KG1 (cell line): ENCODE results near the gene DZIP1.

Experiments used
- DNase-seq: peaks from one replicate; lab custom pipeline; 2025; lab: John Stamatoyannopoulos, UW

The DZIP1 gene

GRCh38 chr13:95643936-95644598, 439 bp downstream of the DZIP1 start:
- DNase-seq: no peak

GRCh38 chr13:95643571-95643935, 953 bp downstream of the DZIP1 start:
- DNase-seq: no peak

DNA sequence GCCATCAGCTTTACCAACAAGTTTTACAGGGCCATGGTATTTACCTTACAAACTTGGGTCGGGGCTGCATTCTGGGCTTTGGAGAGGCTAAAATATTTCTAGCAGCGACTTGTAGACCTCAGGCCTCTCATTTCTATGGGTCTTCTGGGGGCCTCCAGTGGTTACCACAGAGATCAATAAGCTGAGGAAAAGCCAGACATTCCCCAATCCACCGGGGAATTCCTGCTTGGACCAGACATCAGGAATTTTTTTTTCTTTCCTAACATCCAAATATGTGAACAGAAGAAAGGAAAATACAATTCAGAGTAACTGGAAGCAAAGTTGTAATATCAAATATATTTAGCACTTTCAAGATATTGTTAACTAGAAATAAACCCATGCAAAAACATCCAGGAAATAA, 1.5 kb downstream of the DZIP1 start:
- no peak for DNase-seq

- DNase-seq: no peak
These were observed 2.4 kb downstream of the DZIP1 start for GRCh38 chr13:95642028-95642621.

DNA sequence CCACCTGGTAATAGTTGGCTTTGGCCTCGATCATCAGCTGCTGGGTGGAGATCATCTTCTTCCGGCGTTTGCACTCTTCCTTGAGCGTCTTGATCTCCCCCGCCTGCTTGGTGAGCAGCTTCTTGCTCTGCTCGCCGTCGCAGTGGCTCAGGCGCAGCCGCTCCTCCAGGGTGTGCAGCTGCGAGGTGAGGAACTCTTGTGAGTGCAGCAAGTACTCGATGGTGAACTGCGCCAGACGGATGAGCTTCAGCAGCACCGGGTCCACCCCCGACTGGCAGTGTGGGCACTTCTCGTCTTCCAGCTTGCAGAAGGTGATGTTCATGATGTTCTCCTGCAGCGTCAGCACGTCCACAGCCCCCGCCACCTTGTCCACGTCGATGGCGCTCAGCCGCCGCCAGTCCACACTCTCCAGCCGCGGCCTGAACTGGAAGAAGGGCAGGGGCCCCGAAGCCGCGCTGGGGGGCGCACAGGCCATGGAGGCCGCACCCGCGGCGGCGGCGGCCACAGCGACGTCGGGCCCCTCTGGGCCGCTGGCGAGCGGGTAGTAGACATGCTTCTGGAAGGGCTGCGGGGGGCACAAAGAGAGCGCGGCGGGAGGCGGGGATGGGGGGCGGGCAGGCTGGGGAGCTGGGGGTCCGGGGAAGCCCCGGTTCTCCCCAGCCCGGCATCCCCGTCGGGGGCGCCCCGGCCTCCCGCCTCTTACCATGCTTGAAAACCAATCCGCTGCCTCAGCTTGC, 3.0 kb downstream of the DZIP1 start:
- no peak for DNase-seq

DNA sequence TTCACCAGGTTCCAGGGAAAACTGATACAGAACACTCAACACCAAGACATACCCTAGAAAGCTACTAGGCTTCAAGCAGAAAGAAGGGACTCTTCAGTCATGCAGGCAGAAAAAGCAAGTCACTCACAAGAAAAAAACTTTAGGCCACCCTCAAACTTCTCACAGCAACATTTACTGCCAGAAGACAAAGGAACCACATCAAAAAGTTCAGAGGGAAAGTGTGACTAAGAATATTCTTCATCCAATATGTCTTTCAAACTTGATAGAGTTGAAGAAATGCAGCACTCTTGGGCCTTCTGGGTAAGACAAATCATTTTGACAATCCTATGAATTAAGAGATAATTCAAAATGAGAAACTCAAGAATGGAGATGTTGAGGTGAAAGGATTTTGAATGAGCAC, 7.7 kb downstream of the DZIP1 start:
- DNase-seq: no peak

GRCh38 chr13:95630593-95630992, 13.9 kb downstream of the DZIP1 start:
- DNase-seq: no peak

DNA sequence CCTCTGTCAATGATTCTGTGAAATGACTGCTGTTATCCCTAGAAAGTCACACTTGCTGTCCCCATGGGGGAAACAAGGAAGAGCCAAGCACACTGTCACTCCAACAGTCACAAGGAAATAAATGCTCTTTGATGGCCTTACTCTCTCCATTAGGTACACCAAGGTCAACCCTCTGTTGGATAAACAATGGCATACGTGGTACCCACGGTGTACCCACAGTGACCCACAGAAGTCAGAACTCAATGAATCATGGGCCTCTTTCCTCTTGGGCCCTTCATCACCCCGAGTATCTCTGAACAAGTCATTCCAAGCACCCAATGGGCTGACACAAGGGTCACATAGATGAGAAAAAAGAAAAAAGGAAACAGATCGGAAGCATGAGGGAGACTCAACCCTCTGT, 15.4 kb downstream of the DZIP1 start:
- DNase-seq: no peak

DNA sequence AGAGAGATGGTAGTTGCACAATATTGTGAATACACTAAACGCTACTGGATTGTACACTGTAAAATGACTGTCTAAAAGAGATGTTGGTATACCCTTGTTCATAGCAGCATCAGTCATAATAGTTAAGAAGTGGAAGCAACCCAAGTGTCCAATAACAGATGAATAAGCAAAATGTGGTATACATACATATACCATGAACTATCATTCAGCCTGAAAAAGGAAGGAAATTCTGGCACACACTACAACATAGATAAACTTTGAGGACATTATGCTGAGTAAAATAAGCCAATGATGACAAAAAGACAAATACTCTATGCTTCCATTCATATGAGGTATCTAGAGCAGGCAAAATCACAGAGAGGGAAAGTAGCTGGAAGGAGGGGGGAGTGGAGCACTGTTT, 16.0 kb downstream of the DZIP1 start:
- DNase-seq: no peak

- no peak for DNase-seq
These were observed 16.9 kb downstream of the DZIP1 start for GRCh38 chr13:95627590-95627989.

- DNase-seq: no peak
These were observed 17.7 kb downstream of the DZIP1 start for GRCh38 chr13:95626768-95627167.

- DNase-seq: peak; percentile 12
These were observed 20.5 kb downstream of the DZIP1 start for GRCh38 chr13:95624020-95624419.

DNA sequence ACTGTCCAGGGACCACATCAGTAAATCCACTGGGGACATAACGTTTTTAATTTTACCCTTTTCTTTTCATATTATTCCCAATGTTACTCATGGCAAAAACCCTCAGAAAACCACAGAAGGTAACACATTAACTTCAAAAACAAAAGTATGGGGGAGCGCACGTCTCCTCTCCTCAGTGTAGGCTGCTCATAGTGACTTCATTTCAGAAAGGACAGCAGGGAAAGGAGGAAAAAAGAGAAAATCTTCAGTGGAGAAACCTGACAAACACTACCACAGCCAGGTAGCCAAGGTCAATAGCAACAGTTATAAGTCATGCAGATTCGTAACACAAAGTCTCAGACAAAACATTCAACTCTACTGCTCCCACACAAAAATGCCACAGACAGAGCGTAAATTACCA, 21.4 kb downstream of the DZIP1 start:
- no peak for DNase-seq

- DNase-seq: no peak
These were observed 23.5 kb downstream of the DZIP1 start for GRCh38 chr13:95620825-95621498.

GRCh38 chr13:95620030-95620824, 24.3 kb downstream of the DZIP1 start:
- no peak for DNase-seq

DNA sequence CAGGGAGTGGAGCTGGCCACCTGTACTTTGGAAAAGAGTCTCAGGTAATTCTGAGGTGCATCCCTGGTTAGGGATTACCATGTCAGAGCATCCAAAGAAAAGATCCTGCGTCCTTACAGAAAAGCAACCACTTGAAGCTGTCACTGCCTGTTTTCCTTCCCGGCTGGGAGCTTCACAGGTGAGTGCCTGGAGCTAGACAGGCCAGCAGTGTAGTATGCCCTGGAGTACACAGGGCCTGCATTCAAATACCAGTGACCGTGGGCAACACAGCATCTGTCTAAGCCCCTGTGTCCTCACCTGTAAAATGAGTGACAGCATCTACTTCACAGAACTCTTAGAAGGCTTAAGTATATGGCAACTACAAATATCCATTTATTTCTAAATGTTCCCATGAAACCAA, 29.0 kb downstream of the DZIP1 start:
- DNase-seq: no peak

GRCh38 chr13:95614641-95615245, 29.8 kb downstream of the DZIP1 start:
- no peak for DNase-seq

DNA sequence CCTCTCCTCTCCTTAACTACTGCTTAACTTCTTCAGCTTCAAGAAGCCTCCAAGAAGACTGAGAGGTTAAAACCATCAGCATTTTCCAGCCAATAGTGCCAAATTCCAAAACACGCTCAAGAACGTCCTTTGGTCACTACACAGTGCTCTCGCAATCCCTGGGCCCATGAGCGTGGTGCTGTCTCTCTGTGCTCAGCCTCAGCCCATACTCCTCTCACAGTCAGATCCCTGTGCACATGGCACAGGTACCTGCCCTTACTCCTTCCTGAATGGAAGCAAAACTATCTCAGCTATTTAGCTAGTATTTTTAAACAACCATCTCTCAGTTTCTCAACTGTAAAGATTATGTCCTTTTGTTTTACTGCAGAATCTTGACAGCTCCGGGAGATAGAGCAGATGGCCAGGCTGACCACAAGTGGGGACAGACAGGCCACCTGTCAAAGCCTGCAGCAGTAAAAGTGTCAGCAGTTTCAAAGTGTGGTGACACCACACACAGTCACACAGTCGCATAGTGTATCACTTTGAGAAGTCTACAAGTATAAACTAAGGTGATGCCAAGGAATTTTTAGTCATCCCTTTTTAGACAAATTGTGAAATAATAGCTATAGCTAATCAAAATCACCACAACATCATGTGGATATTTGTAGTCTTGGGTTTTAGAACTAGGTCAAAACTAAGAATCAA, 35.7 kb downstream of the DZIP1 start:
- no peak for DNase-seq

GRCh38 chr13:95607366-95607765, 37.1 kb downstream of the DZIP1 start:
- no peak for DNase-seq

GRCh38 chr13:95605448-95606125, 38.9 kb downstream of the DZIP1 start:
- DNase-seq: no peak

GRCh38 chr13:95604556-95604915, 40.0 kb downstream of the DZIP1 start:
- no peak for DNase-seq
